Epithelial cell of proximal tubule (primary cell): ENCODE data around the gene MMP8. TPM values are rescaled to one million over a fixed set of nuclear protein-coding genes. Genes with fewer than 3 reads are reported as not detected.

Experiments
- DNase-seq: peaks from one replicate; pipeline ENCODE4 v3.0.0-alpha.2; 2011; ENCODE audit warnings: low read depth
- H3K4me3 ChIP-seq: 2 replicates; pipeline ENCODE4 v1.5.1; 2011; ENCODE audit warnings: low read depth, mild to moderate bottlenecking, low read length
- CTCF ChIP-seq: conservative IDR thresholded peaks from 2 replicates; pipeline ENCODE4 v1.5.1; 2012; ENCODE audit warnings: low read depth, mild to moderate bottlenecking, low read length
- total RNA-seq: library from RNA; depleted of rRNA; stranded (reverse); fragments of >200 nt; gene quantifications from 2 replicates; pipeline ENCODE4 v1.2.3, GENCODE V29; 2015

MMP8 gene
- total RNA-seq, 1 donor from 2014 or later, result not detected

GRCh38 chr11:102676084-102676483, 48.7 kb downstream of the MMP8 start:
- no peak for TF ChIP-seq CTCF
- H3K4me3 ChIP-seq, result no peak overlapping the region
- no peak for DNase-seq

- TF ChIP-seq CTCF, result no peak
- DNase-seq, result no peak
- H3K4me3 ChIP-seq, result no peak overlapping the region
These were observed 55.1 kb downstream of the MMP8 start for GRCh38 chr11:102669664-102670063.

GRCh38 chr11:102666331-102666957, 58.3 kb downstream of the MMP8 start:
- TF ChIP-seq CTCF, result peak; percentile 95
- DNase-seq, result peak; percentile 2

GRCh38 chr11:102664001-102664752, 60.6 kb downstream of the MMP8 start:
- no peak for DNase-seq
- peak; percentile 52 for TF ChIP-seq CTCF
- H3K4me3 ChIP-seq, result no peak overlapping the region

More at GRCh38 chr11:102666331-102666957, 58.3 kb downstream of the MMP8 start:
- H3K4me3 ChIP-seq, result no peak overlapping the region

GRCh38 chr11:102662607-102663006, 62.1 kb downstream of the MMP8 start:
- no peak overlapping the region for H3K4me3 ChIP-seq
- no peak for TF ChIP-seq CTCF
- no peak for DNase-seq

Other genes starting within 250 kb of the MMP8 start
- 238 and 321 TPM in 2 replicates for gene MMP7, start 194.2 kb downstream of the MMP8 start, total RNA-seq
- gene MMP20, start 99.6 kb downstream of the MMP8 start, total RNA-seq, result not detected in 2 replicates
- not detected in 2 replicates for gene MMP27, start 19.2 kb downstream of the MMP8 start, total RNA-seq
- 0.29 and 0.80 TPM in 2 replicates for gene MMP10, start 55.7 kb upstream of the MMP8 start, total RNA-seq
- 2.7 and 3.8 TPM in 2 replicates for gene MMP1, start 73.2 kb upstream of the MMP8 start, total RNA-seq
- gene MMP3, start 118.7 kb upstream of the MMP8 start, total RNA-seq, result not detected in 2 replicates
- not detected in 2 replicates for gene MMP12, start 150.0 kb upstream of the MMP8 start, total RNA-seq
- 0.12 and 0.29 TPM in 2 replicates for gene MMP13, start 230.8 kb upstream of the MMP8 start, total RNA-seq